Testis (tissue), 2 donors: ENCODE results near the gene CYP21A2.

Source experiments
- CTCF ChIP-seq, 3 experiments: fragments of 450-650 bp in 2 of 3; fragments of 200-600 bp in 1 of 3; sonication (generic) in 1 of 3; IDR thresholded peaks; one replicate each; pipeline ENCODE4 v1.5.1; 2016 to 2019; ENCODE audit warnings: antibody characterized with exemption in 3 of 3, mild to moderate bottlenecking in 2 of 3, moderate library complexity in 1 of 3
- POLR2A ChIP-seq: fragments of 450-650 bp; IDR thresholded peaks from one replicate; pipeline ENCODE4 v1.6.1; 2017; ENCODE audit warnings: antibody characterized with exemption, mild to moderate bottlenecking, moderate library complexity

GRCh38 chr6:32050562-32050961, 12.3 kb downstream of the CYP21A2 start:
- no peak for TF ChIP-seq CTCF (IDR thresholded peaks at IDR 0.05)
- no peak for TF ChIP-seq POLR2A
